GM12872 (cell line): ENCODE data around the gene TMEM38B.

Experiments used
- TF ChIP-seq, protein P1 (sequence below): IDR thresholded peaks from 3 replicates; pipeline ENCODE4 v1.5.1; 2011; ENCODE audit warnings: low read depth, mild to moderate bottlenecking, low read length, moderate library complexity; ENCODE audit not compliant: insufficient read depth

Gene TMEM38B, protein sequence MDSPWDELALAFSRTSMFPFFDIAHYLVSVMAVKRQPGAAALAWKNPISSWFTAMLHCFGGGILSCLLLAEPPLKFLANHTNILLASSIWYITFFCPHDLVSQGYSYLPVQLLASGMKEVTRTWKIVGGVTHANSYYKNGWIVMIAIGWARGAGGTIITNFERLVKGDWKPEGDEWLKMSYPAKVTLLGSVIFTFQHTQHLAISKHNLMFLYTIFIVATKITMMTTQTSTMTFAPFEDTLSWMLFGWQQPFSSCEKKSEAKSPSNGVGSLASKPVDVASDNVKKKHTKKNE

DNA sequence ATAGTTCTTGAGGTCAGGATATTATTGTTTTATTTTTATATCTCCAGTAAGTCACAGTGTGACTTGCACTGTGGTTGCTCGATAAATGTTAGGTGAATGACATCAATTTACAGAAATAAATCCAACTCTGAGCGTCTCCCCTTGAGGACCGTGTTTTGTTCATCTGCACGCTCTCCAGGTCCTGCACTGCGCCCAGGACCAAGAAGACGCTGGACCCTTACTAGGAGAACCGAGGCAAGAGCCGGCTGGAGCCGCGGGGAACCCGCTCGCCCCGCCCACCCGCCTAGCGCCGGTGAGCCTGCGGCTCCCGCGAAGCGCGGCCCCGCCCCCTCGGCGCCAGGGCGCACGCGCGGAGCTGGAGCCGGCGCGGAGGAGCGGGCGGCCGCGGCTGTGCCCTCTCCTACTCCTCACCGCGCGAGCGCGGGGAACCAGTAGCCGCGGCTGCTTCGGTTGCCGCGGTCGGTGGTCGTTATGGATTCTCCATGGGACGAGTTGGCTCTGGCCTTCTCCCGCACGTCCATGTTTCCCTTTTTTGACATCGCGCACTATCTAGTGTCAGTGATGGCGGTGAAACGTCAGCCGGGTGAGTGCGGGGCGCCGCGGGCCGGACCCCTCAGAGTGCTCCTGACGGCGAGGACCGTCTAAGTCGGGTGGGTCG lies at the start of gene TMEM38B:
Gene TMEM38B, plus strand, starts transcription at position 352 of the 658 bp plus-strand sequence. Its CDS starts 120 bp downstream, at position 472.
- TF ChIP-seq, protein P1, sequence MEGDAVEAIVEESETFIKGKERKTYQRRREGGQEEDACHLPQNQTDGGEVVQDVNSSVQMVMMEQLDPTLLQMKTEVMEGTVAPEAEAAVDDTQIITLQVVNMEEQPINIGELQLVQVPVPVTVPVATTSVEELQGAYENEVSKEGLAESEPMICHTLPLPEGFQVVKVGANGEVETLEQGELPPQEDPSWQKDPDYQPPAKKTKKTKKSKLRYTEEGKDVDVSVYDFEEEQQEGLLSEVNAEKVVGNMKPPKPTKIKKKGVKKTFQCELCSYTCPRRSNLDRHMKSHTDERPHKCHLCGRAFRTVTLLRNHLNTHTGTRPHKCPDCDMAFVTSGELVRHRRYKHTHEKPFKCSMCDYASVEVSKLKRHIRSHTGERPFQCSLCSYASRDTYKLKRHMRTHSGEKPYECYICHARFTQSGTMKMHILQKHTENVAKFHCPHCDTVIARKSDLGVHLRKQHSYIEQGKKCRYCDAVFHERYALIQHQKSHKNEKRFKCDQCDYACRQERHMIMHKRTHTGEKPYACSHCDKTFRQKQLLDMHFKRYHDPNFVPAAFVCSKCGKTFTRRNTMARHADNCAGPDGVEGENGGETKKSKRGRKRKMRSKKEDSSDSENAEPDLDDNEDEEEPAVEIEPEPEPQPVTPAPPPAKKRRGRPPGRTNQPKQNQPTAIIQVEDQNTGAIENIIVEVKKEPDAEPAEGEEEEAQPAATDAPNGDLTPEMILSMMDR = no peak

DNA sequence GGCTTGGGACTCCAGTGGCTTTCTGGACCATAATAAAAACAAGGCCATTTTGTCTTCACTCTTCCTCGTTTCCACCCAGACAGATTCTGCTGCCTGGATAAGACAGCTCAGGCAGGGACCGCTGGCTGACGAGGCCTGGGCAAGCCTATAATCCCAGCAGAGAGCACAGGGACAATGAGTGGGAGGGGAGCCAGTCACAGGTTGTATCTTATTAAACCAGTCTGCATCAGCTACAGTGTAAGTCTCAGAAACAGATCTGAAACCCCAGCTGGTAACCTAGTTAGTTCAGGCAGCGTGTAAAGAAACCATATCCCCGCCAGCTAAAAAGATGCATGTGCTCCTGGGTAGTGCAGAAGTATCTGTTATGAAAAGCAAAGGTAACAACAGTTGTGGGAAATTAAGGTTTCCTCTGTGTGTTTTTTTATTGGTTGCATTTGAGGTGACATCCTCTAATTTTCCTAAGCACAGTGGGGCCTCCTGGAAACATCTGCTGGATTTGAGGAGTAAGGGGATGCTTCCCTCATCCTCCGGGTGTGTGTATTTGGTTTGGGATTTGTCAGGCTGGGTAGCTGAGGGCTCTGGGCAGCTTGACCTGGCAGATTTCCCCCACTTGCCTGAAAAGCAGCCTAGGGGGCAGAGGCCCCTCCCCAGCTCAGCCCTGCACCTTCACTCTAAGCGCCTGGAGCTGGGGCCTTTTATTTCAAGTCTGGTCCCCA lies 47.3 kb upstream of the TMEM38B start:
- TF ChIP-seq, protein P1 = no peak

DNA sequence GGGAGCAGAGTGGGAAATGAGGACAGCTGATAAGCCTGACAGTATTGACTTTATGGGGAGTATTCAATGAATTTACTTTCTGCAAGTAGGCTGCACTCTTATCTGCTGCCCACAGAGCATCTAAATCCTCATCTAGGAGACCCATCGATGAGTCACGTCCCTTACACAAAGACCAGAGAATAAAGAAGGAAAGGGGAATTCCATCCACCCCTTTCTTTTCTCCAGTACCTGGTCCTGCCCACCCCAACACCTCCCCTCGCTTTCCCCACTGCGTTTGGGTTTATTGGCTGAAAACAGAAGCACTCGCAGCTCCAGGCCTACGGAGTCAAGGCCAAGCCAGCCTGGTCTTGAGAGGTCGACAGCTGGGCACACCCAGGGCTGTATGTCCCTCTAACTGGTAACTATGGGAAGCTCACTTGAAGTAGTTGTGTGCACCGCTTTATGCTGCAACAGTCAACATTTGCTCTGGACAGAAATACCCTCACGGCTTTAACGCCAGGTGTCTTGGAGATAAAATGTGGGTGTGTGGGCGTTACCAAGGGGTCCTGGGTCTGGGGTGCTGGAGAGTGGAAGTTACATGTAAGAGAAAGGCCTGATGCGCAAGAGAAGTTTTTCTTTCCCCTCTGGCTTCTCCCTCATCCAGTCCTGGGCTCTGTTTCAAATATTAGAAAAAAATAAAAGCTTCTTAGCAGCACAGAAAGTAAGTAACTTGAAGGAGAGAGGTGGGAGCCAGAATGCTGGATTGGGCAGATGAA lies 46.6 kb upstream of the TMEM38B start:
- TF ChIP-seq, protein P1 = no peak

DNA sequence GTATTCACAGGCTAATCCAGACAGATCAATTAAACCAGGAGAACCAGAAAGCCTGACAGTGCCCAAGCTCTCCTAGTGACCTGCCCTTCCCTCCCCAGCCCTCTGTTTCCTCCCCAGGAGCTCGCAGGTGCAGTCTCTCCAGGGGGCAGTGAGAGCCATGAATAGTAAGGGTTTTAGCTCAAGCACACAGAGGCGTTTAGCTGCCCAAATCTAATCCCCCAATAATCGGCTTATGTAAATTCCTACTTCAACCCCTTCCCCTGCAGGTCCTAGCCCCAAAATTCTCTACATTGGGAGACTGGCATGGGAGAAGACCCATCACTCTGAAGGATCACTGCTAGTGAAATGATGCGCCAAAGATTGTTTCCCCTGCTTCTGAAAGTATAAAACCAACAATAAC lies 42.5 kb upstream of the TMEM38B start:
- TF ChIP-seq, protein P1 = no peak

DNA sequence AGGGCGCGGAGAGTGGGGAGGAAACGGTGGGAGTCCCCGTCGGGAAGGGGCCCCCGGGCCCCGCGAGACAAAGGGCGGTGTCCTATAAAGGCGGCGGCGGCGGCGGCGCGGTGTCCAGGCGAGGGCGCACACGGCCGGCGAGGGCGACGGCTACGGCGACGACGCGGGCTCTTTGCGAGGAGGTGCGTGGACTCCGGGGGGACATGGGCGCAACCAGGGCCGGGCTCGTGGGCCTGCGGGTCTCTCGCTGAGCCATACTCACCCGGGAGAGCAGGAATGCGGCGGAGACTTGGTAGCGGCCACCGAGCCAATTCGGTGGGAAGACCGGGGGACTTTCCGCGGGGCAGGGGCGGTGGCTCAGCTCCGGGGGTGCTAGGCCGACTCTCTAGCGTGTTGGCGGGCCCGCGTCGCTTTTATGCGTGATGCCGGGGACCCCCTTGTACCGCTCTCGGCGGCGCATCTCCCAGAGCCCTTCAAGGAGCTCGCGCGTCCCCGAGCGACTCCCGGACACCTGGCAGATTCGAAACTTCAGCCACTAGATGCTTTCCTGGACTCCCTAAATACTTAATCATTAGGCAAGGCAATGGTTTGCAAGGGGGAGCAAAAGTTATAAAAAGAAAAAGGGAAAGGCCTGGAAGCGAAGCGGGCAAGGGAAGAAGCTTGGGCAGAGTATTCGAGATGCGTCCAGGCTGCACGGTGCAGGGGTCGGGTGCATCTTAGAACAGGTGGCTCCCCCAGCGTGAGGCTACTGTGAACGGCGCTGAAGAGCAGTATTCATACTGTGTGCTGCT lies 38.0 kb upstream of the TMEM38B start:
- TF ChIP-seq, protein P1 = no peak

DNA sequence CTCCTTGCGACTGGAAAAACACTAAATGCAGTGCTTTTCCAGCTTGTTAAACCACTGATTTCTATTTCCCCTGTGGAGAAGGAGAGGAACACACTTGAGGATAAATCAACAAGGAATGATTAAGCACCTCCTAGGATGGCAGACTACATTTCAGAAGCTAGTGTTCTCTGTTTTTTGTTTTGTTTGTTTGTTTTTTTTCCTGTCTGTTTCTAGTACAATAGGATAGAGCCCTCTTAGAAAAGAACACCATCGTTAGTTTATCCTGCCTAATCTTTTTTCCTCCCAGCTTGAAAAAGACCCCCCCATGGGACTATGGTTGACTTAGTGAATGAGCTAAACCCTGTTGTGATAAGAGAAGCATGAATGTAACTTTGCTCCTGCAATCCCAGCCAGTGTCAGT lies 36.0 kb upstream of the TMEM38B start:
- TF ChIP-seq, protein P1 = no peak
